HepG2 (cell line): ENCODE measurements around the gene AKR1E2. TPM values are rescaled to one million over a fixed set of nuclear protein-coding genes. Genes with fewer than 3 reads are reported as not detected.
A peak's percentile ranks its signal among the peaks of the same experiment; 100 is the strongest.

ENCODE experiments used
- ATAC-seq: fragments of 200-7000 bp; cut with Tn5 transposase; 3 replicates; pipeline ENCODE4 v1.9.1; 2020; ENCODE audit warnings: mild to moderate bottlenecking, moderate library complexity
- BruUV-seq: library from RNA; stranded (reverse); fragments of 400-500 nt; replicated peaks from 2 replicates; lab custom pipeline; 2021; lab: Mats Ljungman, UMichigan
- CTCF ChIA-PET: fragments of 300-600 bp; formaldehyde crosslinking; extraction: SDS; loops from one replicate; lab custom pipeline; 2021; ENCODE audit warnings: low total read pairs, inconsistent platforms, low intra/inter-chr PET ratio; lab: Yijun Ruan, JAX
- POLR2A ChIA-PET: fragments of 350-600 bp; sonication (Branson Sonifier 250); formaldehyde crosslinking; loops from one replicate; lab custom pipeline; 2020; ENCODE audit warnings: antibody characterized with exemption, inconsistent platforms; lab: Yijun Ruan, JAX
- DNase-seq: peaks from one replicate; pipeline ENCODE4 v3.0.0-alpha.2; 2015; ENCODE audit warnings: low spot score
- FAIRE-seq: peaks from 3 replicates; lab custom pipeline; 2011; peaks lifted over from hg19 to GRCh38; lab: Jason Lieb, UNC
- H2AFZ ChIP-seq: one replicate; pipeline ENCODE4 v1.6.1; 2011; ENCODE audit warnings: low read length, inconsistent platforms
- H3K27ac ChIP-seq: fragments of 300-600 bp; 3 replicates; pipeline ENCODE4 v1.8.0; 2011; ENCODE audit warnings: mixed run types, mild to moderate bottlenecking, mixed read lengths, low read length, inconsistent platforms; ENCODE audit not compliant: insufficient read depth; ENCODE audit errors: extremely low read length
- H3K27me3 ChIP-seq, 2 experiments: fragments of 200-600 bp in 1 of 2; 2 replicates in 1 of 2; 3 replicates in 1 of 2; pipeline versions ENCODE4 v1.6.0 to v1.8.0; 2011; ENCODE audit warnings: low read length in 2 of 2, mild to moderate bottlenecking in 2 of 2, moderate library complexity in 2 of 2, inconsistent platforms in 1 of 2; ENCODE audit not compliant: insufficient read depth in 2 of 2, control insufficient read depth in 1 of 2
- H3K36me3 ChIP-seq, 2 experiments: fragments of 200-600 bp in 1 of 2; replicated peaks in 1 of 2; 2 replicates in 1 of 2; 3 replicates in 1 of 2; pipeline versions ENCODE4 v1.5.1 to v1.8.0; 2011; ENCODE audit warnings: low read length in 2 of 2, inconsistent platforms in 1 of 2; ENCODE audit not compliant: insufficient read depth in 2 of 2, control insufficient read depth in 1 of 2
- H3K4me1 ChIP-seq: 2 replicates; pipeline ENCODE4 v1.5.1; 2012; ENCODE audit warnings: low read length, inconsistent platforms; ENCODE audit not compliant: insufficient read depth
- H3K4me2 ChIP-seq: 2 replicates; pipeline ENCODE4 v1.6.0; 2011; ENCODE audit warnings: low read depth, low read length, inconsistent platforms
- H3K4me3 ChIP-seq, 3 experiments: fragments of 200-600 bp in 1 of 3; sonication (generic), shearing (Covaris generic) in 1 of 3; replicated peaks in 1 of 3; 2 replicates each; pipeline ENCODE4 v1.5.1; 2011 to 2016; ENCODE audit warnings: low read length in 3 of 3, inconsistent platforms in 2 of 3, low read depth in 2 of 3, mild to moderate bottlenecking in 2 of 3, control low read depth in 1 of 3, mixed read lengths in 1 of 3; ENCODE audit not compliant: insufficient read depth in 1 of 3
- H3K79me2 ChIP-seq: one replicate; pipeline ENCODE4 v1.6.1; 2011; ENCODE audit warnings: low read length, inconsistent platforms; ENCODE audit not compliant: insufficient read depth
- H3K9ac ChIP-seq: 2 replicates; pipeline ENCODE4 v1.6.0; 2011; ENCODE audit warnings: mild to moderate bottlenecking, low read depth, low read length, inconsistent platforms; ENCODE audit not compliant: insufficient read depth
- H3K9me3 ChIP-seq: 2 replicates; pipeline ENCODE4 v1.5.1; 2012; ENCODE audit warnings: mild to moderate bottlenecking, low read length
- H4K20me1 ChIP-seq: 2 replicates; pipeline ENCODE4 v1.6.0; 2011; ENCODE audit warnings: inconsistent platforms, mild to moderate bottlenecking, low read length, moderate library complexity; ENCODE audit not compliant: insufficient read depth
- ATF4 ChIP-seq, 2 experiments: fragments of 450-650 bp in 1 of 2; sonication (generic) in 1 of 2; formaldehyde crosslinking; IDR thresholded peaks; 2 replicates each; pipeline versions ENCODE4 v1.5.0 to v1.8.0; 2020 to 2022; ENCODE audit warnings: mild to moderate bottlenecking in 1 of 2, missing genetic modification reagents in 1 of 2
- KDM6A ChIP-seq: IDR thresholded peaks from 2 replicates; pipeline ENCODE4 v1.6.1; 2016; ENCODE audit warnings: low read depth
- MIER2 ChIP-seq: IDR thresholded peaks from 2 replicates; pipeline ENCODE4 v1.6.1; 2016; ENCODE audit warnings: missing biosample characterization, missing genetic modification reagents
- NCOR1 ChIP-seq: fragments of 200-600 bp; sonication (generic); IDR thresholded peaks from 2 replicates; pipeline ENCODE4 v1.7.0; 2017; ENCODE audit warnings: antibody characterized with exemption, low read length, borderline replicate concordance
- RAD51 ChIP-seq: fragments of 450-650 bp; IDR thresholded peaks from 2 replicates; pipeline ENCODE4 v1.6.1; 2016; ENCODE audit warnings: borderline replicate concordance
- SAFB2 ChIP-seq: sonication (generic); formaldehyde crosslinking; IDR thresholded peaks from 2 replicates; pipeline ENCODE4 v1.5.1; 2020; ENCODE audit warnings: missing genetic modification reagents, low read depth, mild to moderate bottlenecking, borderline replicate concordance
- ZBTB2 ChIP-seq: sonication (generic); formaldehyde crosslinking; IDR thresholded peaks from 2 replicates; pipeline ENCODE4 v1.8.0; 2022; ENCODE audit warnings: low read depth, missing genetic modification reagents
- ZBTB8A ChIP-seq: sonication (generic); formaldehyde crosslinking; IDR thresholded peaks from 2 replicates; pipeline ENCODE4 v1.4.0; 2020; ENCODE audit warnings: mild to moderate bottlenecking, low read depth, missing genetic modification reagents, borderline replicate concordance
- ZC3H13 ChIP-seq: sonication (generic); formaldehyde crosslinking; IDR thresholded peaks from 2 replicates; pipeline ENCODE4 v1.8.1; 2023; ENCODE audit warnings: mild to moderate bottlenecking, missing genetic modification reagents, moderate library complexity
- ZNF225 ChIP-seq: sonication (generic); formaldehyde crosslinking; IDR thresholded peaks from 2 replicates; pipeline ENCODE4 v1.4.0; 2020; ENCODE audit warnings: mild to moderate bottlenecking, missing genetic modification reagents
- ZNF383 ChIP-seq: sonication (generic); formaldehyde crosslinking; IDR thresholded peaks from 2 replicates; pipeline ENCODE4 v1.4.0; 2020; ENCODE audit warnings: missing genetic modification reagents, mild to moderate bottlenecking, borderline replicate concordance
- WGBS: methylation state at CpG from one replicate; pipeline ENCODE4 v1.1.6; 2017; ENCODE audit warnings: low lambda C conversion rate; 5-methylcytosine and 5-hydroxymethylcytosine counted together
- in situ Hi-C: cut with HindIII; loops from 2 replicates; pipeline ENCODE4 v1.10.0; 2017; ENCODE audit warnings: low pct_unique_long_range_greater_than_20kb; ENCODE audit not compliant: extremely low pct_ligation_motif_present
- intact Hi-C: fragments of 100-400 bp; cut with micrococcal nuclease; formaldehyde crosslinking; loops from one replicate; pipeline ENCODE4 v1.10.0; 2022; ENCODE audit not compliant: unreplicated experiment
- polyA plus RNA-seq, 8 experiments: library from polyadenylated mRNA; depleted of rRNA in 3 of 8; stranded (reverse) in 7 of 8; unstranded in 1 of 8; fragments of >200 nt; fragmentation: Illumina TruSeq in 4 of 8; extraction: Trizol in 4 of 8; gene quantifications; 2 replicates each; pipeline versions ENCODE4 v1.2.1 to v1.2.3, GENCODE V29; 2011 to 2016; ENCODE audit warnings: low read depth in 4 of 8, missing spikeins in 1 of 8, mixed read lengths in 1 of 8; ENCODE audit not compliant: insufficient read depth in 1 of 8
- total RNA-seq, 5 experiments: library from RNA; depleted of rRNA; stranded (reverse); fragments of >200 nt; fragmentation: Illumina TruSeq; extraction: Trizol; gene quantifications; 2 replicates each; pipeline ENCODE4 v1.2.3, GENCODE V29; 2016; ENCODE audit warnings: low read depth in 1 of 5

AKR1E2 gene
- total and polyA plus RNA-seq, 2 of the 13 experiments (the other 11 are each of a cell fraction or from before 2014, with no cell fraction given): not detected

GRCh38 chr10:4868357-4868657 is 42.3 kb downstream of the AKR1E2 start (continued):
- no peak for TF ChIP-seq SAFB2
- no peak for TF ChIP-seq ATF4 (CRISPR knock-in tag; IDR thresholded peaks at IDR 0.05)
- TF ChIP-seq, all 625 proteins: peak for 0

- no peak overlapping the region for H3K9ac ChIP-seq
- H3K4me2 ChIP-seq: 0 out of 2 replicates have a peak overlapping the region, but pooled peaks have one; percentile 26
- no peaks in the 10 kb centered on the region for H3K79me2 ChIP-seq
- ATAC-seq (no peak), DNase-seq (no peak), FAIRE-seq (no peak)
- in situ Hi-C loops: no loop called here
- peaks cover 14% of the 10 kb centered on the region for H3K4me1 ChIP-seq
- no TSS peak for BruUV-seq
- CTCF ChIA-PET: no interaction called here
- TF ChIP-seq ZBTB2 (CRISPR knock-in tag) (no peak), ZC3H13 (CRISPR knock-in tag) (no peak), ZNF225 (no peak), KDM6A (CRISPR knock-in tag) (no peak), RAD51 (no peak), ZBTB8A (CRISPR knock-in tag) (no peak), NCOR1 (no peak), ZNF383 (CRISPR knock-in tag) (no peak), MIER2 (CRISPR knock-in tag) (no peak)
- no peak overlapping the region for H3K4me3 ChIP-seq
- intact Hi-C loops: no loop called here
- H2AFZ ChIP-seq: no peak overlapping the region
- POLR2A ChIA-PET: no interaction called here
- H4K20me1 ChIP-seq: no peaks in the 10 kb centered on the region
- 0 out of 5 replicates have a peak, but pooled peaks cover 0 to 1% of the 10 kb centered on the region in 2 experiments for H3K27me3 ChIP-seq
- H3K27ac ChIP-seq: no peak overlapping the region
- H3K36me3 ChIP-seq: no peaks in the 10 kb centered on the region
- 81% methylated on average over 2 of the region's 2 CpGs for WGBS
- H3K9me3 ChIP-seq: no peaks in the 10 kb centered on the region
Observed at GRCh38 chr10:4882704-4883078, 56.7 kb downstream of the AKR1E2 start.
